ENCODE data around the gene ASF1A.
"Not testable (repeated sequence)": the region's sequence is repeated elsewhere in the genome, so short reads cannot be mapped to it uniquely, and the experiment has no call there.

Gene ASF1A

DNA sequence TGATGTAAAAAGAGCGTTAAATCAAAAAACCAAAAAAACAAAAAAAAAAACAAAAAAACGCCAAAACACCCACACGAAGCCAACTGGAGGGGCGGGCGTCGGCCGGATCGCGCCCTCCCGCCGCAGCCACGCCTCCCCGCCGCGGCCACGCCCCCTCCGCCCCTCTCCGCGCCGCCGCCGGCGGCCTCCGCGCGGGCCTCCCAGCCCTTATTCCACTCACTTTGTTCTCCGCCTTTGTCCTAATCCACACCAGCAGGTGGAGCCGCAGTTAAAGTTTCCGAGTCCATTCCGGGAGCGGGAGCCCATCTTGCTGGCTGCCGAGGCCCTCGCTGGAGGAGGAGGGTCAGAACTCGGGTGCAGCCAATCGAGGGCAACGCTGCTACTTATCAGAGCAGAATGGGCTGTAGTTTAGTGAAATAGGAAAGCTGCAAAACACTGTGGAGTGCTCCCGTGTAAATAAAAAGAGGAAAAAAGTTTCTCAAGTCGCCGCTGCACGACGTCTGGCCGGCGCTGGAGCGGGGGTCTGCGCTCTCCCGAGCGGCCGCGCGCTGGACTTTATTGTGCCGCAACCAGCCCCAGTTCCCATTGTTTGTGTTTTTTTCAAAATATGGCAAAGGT, at the start of gene ASF1A:
ASF1A (plus strand) TSS at position 346 of the 618 bp plus-strand sequence; CDS start at position 608, 262 bp downstream.
- peak; percentile 98 for DNase-seq (ENCODE audit: low spot score)

DNA sequence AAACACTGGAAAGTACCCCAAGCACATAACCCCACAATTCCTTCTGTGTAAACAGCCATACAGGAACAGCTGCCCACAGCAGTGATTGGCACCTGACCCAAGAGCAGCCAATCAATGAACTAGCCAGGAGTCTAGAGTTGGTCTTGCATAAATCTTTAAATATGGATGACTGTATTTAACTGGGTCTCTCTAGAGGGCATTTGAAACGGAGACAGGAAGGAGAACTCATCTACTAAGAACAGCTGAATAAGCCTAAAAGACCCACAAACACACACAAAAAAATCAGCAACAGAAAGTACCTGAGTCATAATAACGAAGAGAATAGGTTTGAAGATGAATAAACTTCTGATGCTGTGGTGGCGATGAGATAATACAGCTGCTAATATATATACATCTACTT, 49.0 kb upstream of the ASF1A start:
- DNase-seq (ENCODE audit: low spot score): no peak

DNA sequence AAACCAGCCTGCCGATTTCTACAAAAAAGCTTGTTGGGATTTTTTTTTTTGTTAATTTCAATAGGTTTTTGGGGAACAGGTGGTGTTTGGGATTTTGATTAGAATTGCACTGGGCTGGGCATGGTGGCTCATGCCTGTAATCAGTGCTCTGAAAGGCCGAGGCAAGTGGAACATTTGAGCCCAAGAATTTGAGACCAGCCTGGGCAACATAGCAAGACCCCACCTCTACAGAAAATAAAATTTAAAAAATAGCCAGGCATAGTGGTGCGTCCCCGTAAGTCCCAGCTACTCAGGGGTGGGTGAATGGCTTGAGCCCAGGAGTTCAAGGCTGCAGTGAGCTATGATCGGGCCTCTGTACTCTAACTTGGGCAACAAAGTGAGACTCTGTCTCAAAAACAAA, 40.5 kb upstream of the ASF1A start:
- no peak for DNase-seq (ENCODE audit: low spot score)

DNA sequence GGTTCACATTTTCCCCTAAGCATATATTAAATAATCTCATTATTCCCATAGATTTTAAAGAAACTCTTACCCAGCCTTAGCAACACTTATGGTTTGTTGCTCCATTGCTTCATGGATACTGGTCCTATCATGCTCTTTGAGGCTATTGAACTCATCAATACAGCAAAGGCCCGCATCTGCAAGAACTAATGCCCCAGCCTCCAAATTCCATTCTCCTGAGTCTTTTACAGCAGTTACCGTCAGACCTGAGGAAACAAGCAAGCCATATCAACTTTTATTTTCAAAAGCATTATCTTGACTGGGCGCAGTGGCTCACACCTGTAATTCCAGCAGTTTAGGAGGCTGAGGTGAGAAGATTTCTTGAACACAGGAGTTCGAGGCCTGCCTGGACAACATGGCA, 37.7 kb upstream of the ASF1A start:
- DNase-seq (ENCODE audit: low spot score): no peak

DNA sequence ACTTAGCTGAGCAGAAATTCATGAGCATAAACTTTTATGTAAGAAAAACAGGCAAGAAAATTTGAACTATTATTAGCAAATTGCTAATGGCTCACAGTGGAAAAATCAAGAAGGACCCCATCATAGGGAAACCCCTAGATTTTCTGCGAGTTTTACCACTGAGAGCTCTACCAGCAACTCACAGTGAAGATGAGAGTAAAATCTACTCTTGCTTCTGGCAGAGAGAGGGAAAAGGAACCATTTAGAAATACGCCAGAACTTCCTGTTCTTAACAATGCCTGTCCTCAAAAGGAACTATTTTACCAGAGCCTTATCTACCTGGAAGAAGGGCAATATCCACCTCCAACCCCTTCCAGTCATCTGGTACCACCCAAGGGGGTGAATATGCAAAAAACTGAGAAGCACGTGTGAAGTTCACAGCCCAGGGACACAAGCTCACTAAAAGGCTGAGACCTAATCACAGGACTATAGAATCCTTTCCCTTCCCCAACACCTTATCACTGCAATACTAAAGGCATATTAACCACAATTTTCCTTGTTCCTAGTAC, 34.4 kb upstream of the ASF1A start:
- no peak for DNase-seq (ENCODE audit: low spot score)

DNA sequence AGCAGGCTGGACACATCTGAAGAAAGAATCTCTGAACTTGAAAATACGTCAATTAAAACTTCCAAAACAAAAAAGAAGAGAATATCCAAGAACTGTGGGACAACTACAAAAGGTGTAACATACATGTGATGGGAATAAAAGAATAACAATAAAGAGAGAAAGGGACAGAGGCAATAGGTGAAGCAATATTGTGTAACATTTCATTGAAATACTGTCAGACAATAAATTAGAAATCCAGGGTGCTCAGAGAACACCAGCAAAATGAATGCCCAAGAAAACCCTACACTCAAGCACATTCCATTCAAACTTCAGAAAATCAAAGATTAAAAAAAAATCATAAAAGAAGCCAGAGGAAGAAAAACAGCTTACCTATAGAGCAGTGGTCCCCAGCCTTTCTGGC, 33.6 kb upstream of the ASF1A start:
- no peak for DNase-seq (ENCODE audit: low spot score)

- no peak for DNase-seq (ENCODE audit: low spot score)
Observed at GRCh38 chr6:118860880-118861279, 33.1 kb upstream of the ASF1A start.

DNA sequence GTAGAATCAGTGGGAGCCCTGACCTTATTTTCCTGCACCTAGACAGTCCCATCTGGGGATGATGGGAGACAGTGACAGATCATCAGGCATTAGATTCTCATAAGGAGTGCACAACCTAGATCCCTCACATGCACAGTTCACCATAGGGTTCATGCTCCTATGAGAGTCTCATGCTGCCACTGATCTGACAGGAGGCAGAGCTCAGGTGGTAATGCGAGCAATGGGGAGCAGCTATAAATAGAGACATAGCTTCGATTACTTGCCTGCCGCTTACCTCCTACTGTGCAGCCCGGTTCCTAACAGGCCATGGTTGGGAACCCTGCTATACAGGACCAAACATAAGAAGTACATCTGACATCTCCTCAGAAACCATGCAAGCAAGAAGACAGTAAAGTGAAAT, 31.5 kb upstream of the ASF1A start:
- DNase-seq (ENCODE audit: low spot score): no peak

- no peak for DNase-seq (ENCODE audit: low spot score)
Observed at GRCh38 chr6:118864341-118865099, 29.4 kb upstream of the ASF1A start.

- DNase-seq (ENCODE audit: low spot score): no peak
Observed at GRCh38 chr6:118865100-118865391, 28.9 kb upstream of the ASF1A start.

- DNase-seq (ENCODE audit: low spot score): no peak
Observed at GRCh38 chr6:118867181-118867580, 26.8 kb upstream of the ASF1A start.

GRCh38 chr6:118868901-118869300, 25.1 kb upstream of the ASF1A start:
- not testable (repeated sequence) for DNase-seq (ENCODE audit: low spot score)

- DNase-seq (ENCODE audit: low spot score): no peak
Observed at GRCh38 chr6:118869350-118869749, 24.6 kb upstream of the ASF1A start.

DNA sequence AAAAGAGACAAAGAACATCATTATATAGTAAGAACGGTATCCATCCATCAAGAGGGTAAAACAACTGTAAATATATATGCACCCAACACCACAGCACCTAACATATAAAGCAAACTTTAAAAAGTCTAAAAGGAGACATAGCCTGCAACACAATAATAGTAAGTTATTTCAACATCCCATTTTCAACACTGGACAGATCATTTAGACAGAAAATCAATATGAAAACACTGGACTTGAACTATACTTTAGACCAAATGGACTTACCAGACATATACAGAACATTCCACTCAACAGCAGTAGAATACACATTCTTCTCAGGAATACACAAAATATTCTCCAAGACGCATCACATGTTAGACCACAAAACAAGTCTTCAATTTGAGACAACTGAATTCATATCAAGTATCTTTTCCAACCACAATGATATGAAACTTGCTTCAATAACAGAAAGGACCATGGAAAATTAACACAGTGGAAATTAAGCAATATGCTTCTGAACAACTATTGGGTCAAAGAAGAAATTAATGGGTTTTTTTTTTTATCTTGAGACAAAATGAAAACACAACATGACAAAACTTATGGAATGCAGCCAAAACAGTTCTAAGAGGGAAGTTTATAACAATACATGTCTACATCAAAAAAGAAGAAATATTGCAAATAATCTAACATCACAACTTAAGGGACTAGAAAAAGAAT, 23.9 kb upstream of the ASF1A start:
- no peak for DNase-seq (ENCODE audit: low spot score)

DNA sequence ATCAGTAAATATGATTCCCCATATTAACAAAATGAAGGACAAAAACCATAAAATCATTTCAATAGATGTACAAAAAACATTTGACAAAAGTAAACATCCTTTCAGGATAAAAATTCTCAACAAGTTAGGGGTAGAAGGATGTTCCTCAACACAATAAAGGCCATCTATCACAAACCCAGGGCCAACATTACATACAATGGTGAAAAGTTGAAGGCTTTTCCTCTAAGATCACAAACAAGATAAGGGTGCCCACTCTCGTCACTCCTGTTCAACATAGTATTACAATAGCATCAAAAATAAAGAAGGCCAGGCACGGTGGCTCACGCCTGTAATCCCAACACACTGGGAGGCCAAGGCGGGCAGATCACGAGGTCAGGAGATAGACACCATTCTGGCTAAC, 22.6 kb upstream of the ASF1A start:
- DNase-seq (ENCODE audit: low spot score): no peak

GRCh38 chr6:118872318-118872717, 21.6 kb upstream of the ASF1A start:
- DNase-seq (ENCODE audit: low spot score): no peak

GRCh38 chr6:118872726-118873125, 21.2 kb upstream of the ASF1A start:
- no peak for DNase-seq (ENCODE audit: low spot score)

- DNase-seq (ENCODE audit: low spot score): no peak
Observed at GRCh38 chr6:118873239-118873638, 20.7 kb upstream of the ASF1A start.

DNA sequence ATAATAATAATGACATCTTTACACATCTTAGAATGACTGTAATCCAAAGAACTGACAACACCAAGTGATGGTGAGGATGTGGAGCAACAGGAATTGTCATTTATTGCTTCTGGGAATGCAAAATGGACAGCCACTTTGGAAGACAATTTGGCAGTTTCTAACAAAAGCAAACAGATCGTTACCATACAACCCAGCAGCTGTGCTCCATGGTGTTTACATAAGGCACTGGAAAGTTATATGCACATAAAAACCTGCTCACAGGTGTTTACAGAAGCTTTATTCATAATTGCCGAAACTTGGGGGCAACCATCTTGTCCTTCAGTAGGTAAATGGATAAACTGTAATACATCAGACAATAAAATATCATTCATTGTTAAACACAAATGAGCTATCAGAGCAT, 18.3 kb upstream of the ASF1A start:
- no peak for DNase-seq (ENCODE audit: low spot score)

DNA sequence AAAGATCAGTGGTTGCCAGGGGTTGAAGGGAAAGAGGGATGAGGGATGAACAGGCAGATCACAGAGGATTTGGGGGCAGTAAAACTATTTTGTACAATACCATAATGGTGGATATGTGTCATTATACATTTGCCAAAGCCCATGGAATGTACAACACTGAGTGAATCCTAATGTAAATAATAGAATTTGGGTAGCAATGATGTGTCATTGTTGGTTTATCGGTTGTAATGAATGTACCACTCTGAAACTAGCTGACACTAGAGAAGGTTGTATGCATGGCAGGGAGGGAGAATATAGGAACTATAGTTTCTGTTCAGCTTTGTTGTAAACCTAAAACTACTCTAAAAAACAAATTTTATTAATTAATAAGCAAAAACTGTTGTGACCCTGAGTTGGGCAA, 17.8 kb upstream of the ASF1A start:
- DNase-seq (ENCODE audit: low spot score): no peak

DNA sequence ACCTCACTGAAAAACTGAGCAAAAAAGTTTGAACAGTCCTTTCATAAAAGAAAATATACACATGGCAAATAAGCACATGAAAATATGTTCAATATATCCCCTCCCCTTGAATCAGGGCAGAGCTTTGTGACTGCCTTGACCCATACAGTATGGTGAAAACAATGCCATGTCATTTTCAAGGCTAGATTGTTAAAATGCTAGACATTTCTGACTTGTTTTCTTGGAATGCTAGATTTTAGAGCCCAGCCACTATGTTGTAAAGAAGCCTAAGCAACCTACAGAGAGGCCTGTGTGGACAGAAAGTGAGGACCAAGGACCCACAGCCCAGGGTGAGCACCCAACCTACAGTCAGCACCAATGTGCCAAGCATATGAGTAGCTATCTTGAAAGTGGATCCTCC, 17.1 kb upstream of the ASF1A start:
- no peak for DNase-seq (ENCODE audit: low spot score)

GRCh38 chr6:118877806-118878205, 16.1 kb upstream of the ASF1A start:
- no peak for DNase-seq (ENCODE audit: low spot score)

Data from globus pallidus (tissue), 1 donor.